ENCODE measurements around the gene TRMT10B.
"Not testable (repeated sequence)": the region's sequence is repeated elsewhere in the genome, so short reads cannot be mapped to it uniquely, and the experiment has no call there.

TRMT10B gene

GRCh38 chr9:37749129-37749528 is 4.5 kb upstream of the TRMT10B start:
- Histone ChIP-seq H3K4me3 (no peak overlapping the region), H3K27ac (no peak overlapping the region)
- DNase-seq (ENCODE audit: low spot score): no peak
- TF ChIP-seq, protein P1, sequence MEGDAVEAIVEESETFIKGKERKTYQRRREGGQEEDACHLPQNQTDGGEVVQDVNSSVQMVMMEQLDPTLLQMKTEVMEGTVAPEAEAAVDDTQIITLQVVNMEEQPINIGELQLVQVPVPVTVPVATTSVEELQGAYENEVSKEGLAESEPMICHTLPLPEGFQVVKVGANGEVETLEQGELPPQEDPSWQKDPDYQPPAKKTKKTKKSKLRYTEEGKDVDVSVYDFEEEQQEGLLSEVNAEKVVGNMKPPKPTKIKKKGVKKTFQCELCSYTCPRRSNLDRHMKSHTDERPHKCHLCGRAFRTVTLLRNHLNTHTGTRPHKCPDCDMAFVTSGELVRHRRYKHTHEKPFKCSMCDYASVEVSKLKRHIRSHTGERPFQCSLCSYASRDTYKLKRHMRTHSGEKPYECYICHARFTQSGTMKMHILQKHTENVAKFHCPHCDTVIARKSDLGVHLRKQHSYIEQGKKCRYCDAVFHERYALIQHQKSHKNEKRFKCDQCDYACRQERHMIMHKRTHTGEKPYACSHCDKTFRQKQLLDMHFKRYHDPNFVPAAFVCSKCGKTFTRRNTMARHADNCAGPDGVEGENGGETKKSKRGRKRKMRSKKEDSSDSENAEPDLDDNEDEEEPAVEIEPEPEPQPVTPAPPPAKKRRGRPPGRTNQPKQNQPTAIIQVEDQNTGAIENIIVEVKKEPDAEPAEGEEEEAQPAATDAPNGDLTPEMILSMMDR (IDR thresholded peaks at IDR 0.05): no peak

DNA sequence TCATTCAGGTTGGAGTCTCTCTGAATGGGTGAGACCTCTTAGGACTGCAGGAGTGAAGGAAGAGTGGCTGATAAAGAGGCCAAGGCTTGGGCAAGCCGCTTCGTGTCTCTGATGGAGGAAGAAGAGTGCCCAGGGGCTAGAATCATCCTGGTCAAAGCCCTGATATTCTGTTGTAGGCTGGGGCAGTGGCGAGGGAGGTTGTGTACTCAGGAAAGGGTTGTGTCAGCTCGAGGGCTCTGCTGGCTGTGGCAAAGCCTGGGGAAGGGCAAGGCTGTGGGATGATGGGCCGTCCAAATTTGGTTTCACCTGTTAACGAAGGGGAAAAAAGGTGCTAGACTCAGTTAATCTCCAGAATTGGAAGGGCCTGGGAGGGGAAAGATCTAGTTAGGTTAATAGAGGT is 2.4 kb upstream of the TRMT10B start:
- H3K4me3 ChIP-seq: no peak overlapping the region
- TF ChIP-seq, protein P1 (IDR thresholded peaks at IDR 0.05): no peak
- H3K27ac ChIP-seq: no peak overlapping the region
- no peak for DNase-seq (ENCODE audit: low spot score)

GRCh38 chr9:37751704-37752103 is 1.9 kb upstream of the TRMT10B start:
- not testable (repeated sequence) for DNase-seq (ENCODE audit: low spot score)

GRCh38 chr9:37752112-37752511 is 1.5 kb upstream of the TRMT10B start:
- H3K4me3 ChIP-seq; DNase-seq (ENCODE audit: low spot score); H3K27ac ChIP-seq: not testable (repeated sequence)

More at GRCh38 chr9:37751704-37752103, 1.9 kb upstream of the TRMT10B start:
- H3K27ac ChIP-seq, H3K4me3 ChIP-seq: not testable (repeated sequence)

DNA sequence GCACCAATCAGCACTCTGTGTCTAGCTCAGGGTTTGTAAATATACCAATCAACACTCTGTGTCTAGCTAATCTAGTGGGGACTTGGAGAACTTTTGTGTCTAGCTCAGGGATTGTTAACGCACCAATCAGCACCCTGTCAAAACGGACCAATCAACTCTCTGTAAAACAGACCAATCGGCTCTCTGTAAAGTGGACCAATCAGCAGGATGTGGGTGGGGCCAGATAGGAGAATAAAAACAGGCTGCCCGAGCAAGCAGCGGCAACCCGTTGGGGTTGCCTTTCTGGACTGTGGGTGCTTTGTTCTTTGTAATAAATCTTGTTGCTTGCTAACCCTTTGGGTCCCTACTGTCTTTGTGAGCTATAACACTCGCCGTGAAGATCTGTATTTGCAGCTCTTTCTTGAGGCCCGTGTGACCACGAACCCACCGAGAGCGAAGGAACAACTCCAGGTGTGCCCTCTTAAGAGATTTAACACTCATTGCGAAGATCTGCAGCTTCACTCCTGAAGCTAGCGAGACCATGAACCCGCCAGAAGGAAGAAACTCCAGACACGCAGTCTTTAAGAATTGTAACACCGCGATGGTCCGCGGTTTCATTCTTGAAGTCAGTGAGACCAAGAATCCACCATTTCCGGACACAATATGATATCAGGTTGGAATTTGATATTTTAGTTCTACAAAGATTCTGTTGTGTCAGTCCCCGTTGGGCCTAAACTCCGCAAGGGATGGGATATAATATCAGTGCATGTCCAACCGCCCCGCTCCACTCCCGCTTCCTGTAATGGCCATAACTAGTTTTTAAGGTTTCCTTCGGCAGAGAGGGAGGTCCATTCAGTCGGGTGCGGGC is 740 bp upstream of the TRMT10B start:
- H3K4me3 ChIP-seq: peak overlapping the region; percentile 92
- peak overlapping the region in 1 of 2 donors; percentile 90 for H3K27ac ChIP-seq
- no peak for DNase-seq (ENCODE audit: low spot score)
- TF ChIP-seq, protein P1 (IDR thresholded peaks at IDR 0.05): no peak

DNA sequence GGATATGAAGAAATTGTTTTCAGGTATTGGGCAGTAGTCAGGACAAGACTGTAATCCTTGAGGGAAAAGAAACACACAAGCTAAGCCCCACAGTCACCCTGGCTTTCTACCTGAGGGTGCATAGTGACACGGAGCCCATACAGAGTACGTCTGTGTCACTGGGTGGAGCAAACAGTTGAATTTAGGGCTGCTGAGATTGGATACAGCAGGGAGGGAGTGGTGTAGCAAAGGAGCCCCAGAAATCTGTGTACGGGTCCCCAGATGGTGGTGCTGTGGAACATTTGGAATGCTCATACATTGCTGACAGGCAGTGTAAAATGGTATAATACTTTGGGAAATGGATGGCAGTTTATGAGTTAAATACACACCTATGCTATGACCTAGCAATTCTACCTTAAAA is 5.1 kb downstream of the TRMT10B start:
- no peak overlapping the region for H3K27ac ChIP-seq
- DNase-seq (ENCODE audit: low spot score): no peak
- TF ChIP-seq, protein P1 (IDR thresholded peaks at IDR 0.05): no peak
- no peak overlapping the region for H3K4me3 ChIP-seq

- TF ChIP-seq, protein P1 (IDR thresholded peaks at IDR 0.05): no peak
- no peak overlapping the region for H3K27ac ChIP-seq
- DNase-seq (ENCODE audit: low spot score): no peak
- H3K4me3 ChIP-seq: no peak overlapping the region
Observed at GRCh38 chr9:37760416-37761161, 7.0 kb downstream of the TRMT10B start.

DNA sequence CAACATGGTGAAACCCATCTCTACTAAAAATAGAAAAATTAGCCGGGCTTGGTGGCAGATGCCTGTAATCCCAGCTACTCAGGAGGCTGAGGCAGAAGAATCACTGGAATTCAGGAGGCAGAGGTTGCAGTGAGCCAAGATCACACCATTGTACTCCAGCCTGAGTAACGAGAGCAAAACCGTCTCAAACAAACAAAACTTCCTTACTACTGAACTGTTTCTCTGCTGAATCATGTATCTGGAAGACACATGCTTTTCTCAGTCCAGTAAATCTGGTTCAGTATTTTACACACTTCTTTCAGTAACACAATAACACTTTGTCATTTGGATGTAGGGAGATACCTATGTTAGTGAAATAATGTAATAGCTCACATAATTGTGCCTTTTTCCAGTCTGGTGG is 7.9 kb downstream of the TRMT10B start:
- Histone ChIP-seq H3K4me3 (no peak overlapping the region), H3K27ac (no peak overlapping the region)
- DNase-seq (ENCODE audit: low spot score): no peak
- TF ChIP-seq, protein P1 (IDR thresholded peaks at IDR 0.05): no peak

DNA sequence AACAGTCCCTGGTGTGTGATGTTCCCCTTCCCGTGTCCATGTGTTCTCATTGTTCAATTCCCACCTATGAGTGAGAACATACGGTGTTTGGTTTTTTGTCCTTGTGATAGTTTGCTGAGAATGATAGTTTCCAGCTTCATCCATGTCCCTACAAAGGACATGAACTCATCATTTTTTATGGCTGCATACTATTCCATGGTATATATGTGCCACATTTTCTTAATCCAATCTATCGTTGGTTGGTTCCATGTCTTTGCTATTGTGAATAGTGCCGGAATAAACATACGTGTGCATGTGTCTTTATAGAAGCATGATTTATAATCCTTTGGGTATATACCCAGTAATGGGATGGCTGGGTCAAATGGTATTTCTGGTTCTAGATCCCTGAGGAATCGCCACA is 11.7 kb downstream of the TRMT10B start:
- not testable (repeated sequence) for DNase-seq (ENCODE audit: low spot score); H3K4me3 ChIP-seq; H3K27ac ChIP-seq
